Stimulated activated naive CD8-positive, alpha-beta T cell treated with anti-CD3 and anti-CD28 coated beads, Interleukin-15, Interleukin-2, amounts not matched to agents 100 ng/mL and 50 ng/mL, for 24 hours (primary cell): Measurements from ENCODE around the gene TPD52L3.

Experiments used
- H3K27ac Mint-ChIP-seq: one replicate; pipeline ENCODE4 v1.8.0; 2021; ENCODE audit warnings: mild to moderate bottlenecking, mixed read lengths
- H3K27me3 Mint-ChIP-seq: one replicate; pipeline ENCODE4 v1.8.0; 2021; ENCODE audit warnings: mixed read lengths
- H3K36me3 Mint-ChIP-seq: one replicate; pipeline ENCODE4 v1.8.0; 2021; ENCODE audit warnings: low read depth, mixed read lengths
- H3K4me1 Mint-ChIP-seq: one replicate; pipeline ENCODE4 v1.8.0; 2021; ENCODE audit warnings: low read depth, mixed read lengths
- H3K4me3 Mint-ChIP-seq: one replicate; pipeline ENCODE4 v1.8.0; 2021; ENCODE audit warnings: mild to moderate bottlenecking, mixed read lengths
- H3K9me3 Mint-ChIP-seq: one replicate; pipeline ENCODE4 v1.8.0; 2021; ENCODE audit warnings: mixed read lengths

TPD52L3 gene

DNA sequence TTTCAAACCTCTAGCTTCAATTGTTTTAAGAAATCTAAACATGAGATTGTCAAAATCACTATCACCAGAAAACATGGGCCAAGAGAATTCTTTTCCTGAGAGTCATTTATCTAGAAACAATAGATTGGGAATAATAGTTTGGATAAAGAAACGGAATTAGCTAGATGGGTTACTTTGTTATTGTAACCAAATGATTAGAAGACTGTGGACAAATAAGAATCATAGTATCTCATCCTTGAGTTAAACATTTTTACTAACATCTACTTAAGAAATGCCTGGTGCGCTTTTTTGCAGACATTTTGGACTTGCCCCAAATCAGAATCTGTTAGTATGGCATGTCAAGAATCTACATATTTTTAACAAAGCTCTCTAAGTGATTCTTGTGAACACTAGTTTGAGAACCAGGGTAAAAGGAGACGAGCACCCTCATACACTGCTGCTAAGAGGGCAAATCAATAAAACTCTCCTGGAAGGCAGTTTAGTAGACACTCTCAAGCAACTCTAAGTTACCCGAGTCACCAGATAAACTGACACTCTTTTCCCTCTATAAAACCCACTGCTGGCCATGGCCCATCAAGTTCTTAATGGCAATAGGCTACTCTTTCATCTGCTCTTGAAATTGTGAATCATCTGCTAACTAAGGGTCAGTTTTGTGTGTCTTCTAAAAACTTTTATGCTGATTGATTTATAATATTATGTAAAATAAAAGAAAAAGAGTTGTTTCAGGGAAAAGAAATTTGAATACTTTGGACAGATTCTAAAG lies 39.1 kb downstream of the TPD52L3 start:
- H3K27ac Mint-ChIP-seq = no peak overlapping the region
- H3K36me3 Mint-ChIP-seq = no peaks in the 10 kb centered on the region
- H3K4me3 Mint-ChIP-seq = no peak overlapping the region
- no peaks in the 10 kb centered on the region for H3K27me3 Mint-ChIP-seq
- no peaks in the 10 kb centered on the region for H3K4me1 Mint-ChIP-seq
- no peaks in the 10 kb centered on the region for H3K9me3 Mint-ChIP-seq

DNA sequence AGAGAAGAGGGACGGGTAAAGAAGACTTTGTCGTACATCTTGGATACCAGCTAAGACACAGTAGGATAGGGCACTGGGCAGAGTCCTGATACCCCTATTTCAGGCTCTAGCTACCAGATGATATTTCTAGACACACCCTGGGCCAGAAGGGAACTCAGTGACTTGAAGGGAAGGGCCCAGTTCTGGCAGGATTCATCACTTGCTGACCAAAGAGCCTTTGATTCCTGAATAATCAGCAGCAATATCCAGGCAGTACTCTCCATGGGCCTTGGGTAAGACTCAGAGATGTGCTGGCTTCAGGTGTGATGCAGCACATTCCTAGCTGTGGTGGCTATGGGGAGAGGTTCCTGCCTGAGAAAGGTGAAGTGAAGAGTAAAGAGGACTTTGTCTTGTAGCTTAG lies 40.7 kb downstream of the TPD52L3 start:
- no peaks in the 10 kb centered on the region for H3K4me1 Mint-ChIP-seq

More for the DNA sequence above, 40.7 kb downstream of the TPD52L3 start:
- H3K36me3 Mint-ChIP-seq = no peaks in the 10 kb centered on the region
- no peak overlapping the region for H3K4me3 Mint-ChIP-seq
- no peaks in the 10 kb centered on the region for H3K27me3 Mint-ChIP-seq
- no peak overlapping the region for H3K27ac Mint-ChIP-seq
- H3K9me3 Mint-ChIP-seq = no peaks in the 10 kb centered on the region
